Measurements from ENCODE around the gene STRIT1. TPM values are rescaled to one million over a fixed set of nuclear protein-coding genes. Genes with fewer than 3 reads are reported as not detected.
"Not testable (repeated sequence)": the region's sequence is repeated elsewhere in the genome, so short reads cannot be mapped to it uniquely, and the experiment has no call there.

The STRIT1 gene
- total and polyA plus RNA-seq, 2 donors (not counting 1 experiment from before 2014, with no cell fraction given) = not detected

DNA sequence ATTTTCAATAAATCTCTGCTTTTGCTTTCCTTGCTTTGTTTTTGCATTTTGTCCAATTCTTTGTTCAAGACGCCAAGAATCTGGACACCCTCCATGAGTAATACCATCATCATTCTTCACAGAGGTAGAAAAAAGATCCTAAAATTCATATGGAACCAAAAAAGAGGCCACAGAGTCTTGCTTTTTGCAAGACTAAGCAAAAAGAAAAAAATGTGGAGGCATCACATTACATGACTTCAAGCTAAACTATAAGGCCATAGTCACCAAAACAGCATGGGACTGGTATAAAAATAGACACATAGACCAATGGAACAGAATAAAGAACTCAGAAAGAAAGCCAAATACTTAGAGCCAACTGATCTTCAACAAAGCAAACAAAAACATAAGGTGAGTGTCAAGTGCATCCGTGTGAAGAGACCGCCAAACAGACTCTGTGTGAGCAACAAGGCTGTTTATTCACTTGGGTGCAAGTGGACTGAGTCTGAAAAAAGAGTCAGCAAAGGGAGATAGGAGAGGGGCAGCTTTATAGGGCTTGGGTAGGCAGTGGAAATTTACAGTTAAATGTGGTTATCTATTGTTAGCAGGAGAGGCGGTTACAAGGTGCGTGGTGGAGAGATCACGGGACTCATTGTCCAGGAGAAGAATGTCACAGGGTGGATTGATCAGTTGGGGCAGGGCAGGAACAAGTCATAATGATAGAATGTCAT is 10.9 kb downstream of the STRIT1 start:
- peaks cover 0 to 3% (median 0%) of the 10 kb centered on the region in 3 donors for H3K9me3 ChIP-seq (ENCODE audit: control extremely low read depth in 1 of 3, control insufficient read depth in 2 of 3, insufficient read depth in 1 of 3, low read length in 2 of 3)
- ChIA-PET POLR2A (no interaction called here), CTCF (no interaction called here)
- ATAC-seq (ENCODE audit: low read depth) (no peak), DNase-seq (no peak)
- Mint-ChIP-seq H3K9me3 (ENCODE audit: insufficient read depth) (peaks cover 9% of the 10 kb centered on the region), H3K27me3 (no peaks in the 10 kb centered on the region), H3K27ac (no peak overlapping the region), H3K4me1 (no peaks in the 10 kb centered on the region), H3K4me3 (no peak overlapping the region)
- H3K27ac ChIP-seq (ENCODE audit: low read length in 2 of 2) = no peak overlapping the region
- H3K36me3 ChIP-seq (replicated peaks in 1 of 2; ENCODE audit: control extremely low read depth in 1 of 2, control insufficient read depth in 1 of 2, extremely low read depth in 1 of 2, insufficient read depth in 2 of 2, low read length in 1 of 2) = no peaks in the 10 kb centered on the region
- no peaks in the 10 kb centered on the region for H3K79me2 ChIP-seq (ENCODE audit: control insufficient read depth, insufficient read depth, low read length)
- no peak overlapping the region for H3K9ac ChIP-seq (ENCODE audit: low read length)
- H3K4me2 ChIP-seq (replicated peaks; ENCODE audit: low read depth, low read length, poor library complexity, severe bottlenecking) = no peak overlapping the region
- no peak overlapping the region for H2AFZ ChIP-seq (ENCODE audit: insufficient read depth, low read depth, low read length, poor library complexity, severe bottlenecking)
- H3K4me1 ChIP-seq (ENCODE audit: control insufficient read depth in 2 of 2, insufficient read depth in 2 of 2, low read length in 2 of 2) = no peaks in the 10 kb centered on the region
- 76% methylated on average over 5 of the region's 6 CpGs for WGBS (ENCODE audit: insufficient coverage)
- no peak overlapping the region for H3K4me3 ChIP-seq (ENCODE audit: control extremely low read depth in 1 of 5, extremely low read depth in 1 of 5, insufficient read depth in 1 of 5, low read depth in 2 of 5, low read length in 4 of 5)
- no peaks in the 10 kb centered on the region for H3K27me3 ChIP-seq (replicated peaks in 1 of 4; ENCODE audit: control extremely low read depth in 1 of 4, control insufficient read depth in 3 of 4, insufficient read depth in 4 of 4, low read length in 3 of 4)
- H4K20me1 ChIP-seq (ENCODE audit: control insufficient read depth, insufficient read depth, low read length, poor library complexity, severe bottlenecking) = no peaks in the 10 kb centered on the region
- intact Hi-C loops (cut with micrococcal nuclease) = no loop called here
- TF ChIP-seq, protein P1, sequence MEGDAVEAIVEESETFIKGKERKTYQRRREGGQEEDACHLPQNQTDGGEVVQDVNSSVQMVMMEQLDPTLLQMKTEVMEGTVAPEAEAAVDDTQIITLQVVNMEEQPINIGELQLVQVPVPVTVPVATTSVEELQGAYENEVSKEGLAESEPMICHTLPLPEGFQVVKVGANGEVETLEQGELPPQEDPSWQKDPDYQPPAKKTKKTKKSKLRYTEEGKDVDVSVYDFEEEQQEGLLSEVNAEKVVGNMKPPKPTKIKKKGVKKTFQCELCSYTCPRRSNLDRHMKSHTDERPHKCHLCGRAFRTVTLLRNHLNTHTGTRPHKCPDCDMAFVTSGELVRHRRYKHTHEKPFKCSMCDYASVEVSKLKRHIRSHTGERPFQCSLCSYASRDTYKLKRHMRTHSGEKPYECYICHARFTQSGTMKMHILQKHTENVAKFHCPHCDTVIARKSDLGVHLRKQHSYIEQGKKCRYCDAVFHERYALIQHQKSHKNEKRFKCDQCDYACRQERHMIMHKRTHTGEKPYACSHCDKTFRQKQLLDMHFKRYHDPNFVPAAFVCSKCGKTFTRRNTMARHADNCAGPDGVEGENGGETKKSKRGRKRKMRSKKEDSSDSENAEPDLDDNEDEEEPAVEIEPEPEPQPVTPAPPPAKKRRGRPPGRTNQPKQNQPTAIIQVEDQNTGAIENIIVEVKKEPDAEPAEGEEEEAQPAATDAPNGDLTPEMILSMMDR (IDR thresholded peaks at IDR 0.05) = no peak
- TF ChIP-seq EZH2 (IDR thresholded peaks at IDR 0.05; ENCODE audit: borderline replicate concordance, insufficient read depth, low read depth, low read length, poor library complexity, severe bottlenecking) = no peak

DNA sequence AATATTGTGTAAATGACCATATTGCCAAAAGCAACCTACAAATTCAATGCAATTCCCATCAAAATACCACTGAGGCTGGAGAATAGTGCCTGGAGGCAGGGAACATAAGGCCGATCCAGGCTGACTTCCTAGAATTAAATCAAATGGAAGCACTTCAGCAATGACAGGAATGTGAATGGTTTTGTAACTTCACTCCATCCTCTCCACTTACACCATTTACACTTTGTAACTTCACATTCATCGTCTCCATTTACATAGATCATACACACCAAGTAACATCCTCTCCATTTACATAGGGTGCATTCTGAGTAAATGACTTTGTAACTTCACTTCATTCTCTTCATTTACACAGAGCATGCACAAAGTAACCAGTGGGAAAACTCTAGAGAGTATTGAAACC is 11.6 kb downstream of the STRIT1 start:
- Histone ChIP-seq H3K4me2 (replicated peaks; ENCODE audit: low read depth, low read length, poor library complexity, severe bottlenecking) (no peak overlapping the region), H3K27me3 (replicated peaks in 1 of 4; ENCODE audit: control extremely low read depth in 1 of 4, control insufficient read depth in 3 of 4, insufficient read depth in 4 of 4, low read length in 3 of 4) (no peaks in the 10 kb centered on the region), H3K9me3 (ENCODE audit: control extremely low read depth in 1 of 3, control insufficient read depth in 2 of 3, insufficient read depth in 1 of 3, low read length in 2 of 3) (peaks cover 0 to 3% (median 0%) of the 10 kb centered on the region in 3 donors), H3K9ac (ENCODE audit: low read length) (no peak overlapping the region), H3K27ac (ENCODE audit: low read length in 2 of 2) (no peak overlapping the region), H4K20me1 (ENCODE audit: control insufficient read depth, insufficient read depth, low read length, poor library complexity, severe bottlenecking) (no peaks in the 10 kb centered on the region), H2AFZ (ENCODE audit: insufficient read depth, low read depth, low read length, poor library complexity, severe bottlenecking) (no peak overlapping the region), H3K79me2 (ENCODE audit: control insufficient read depth, insufficient read depth, low read length) (no peaks in the 10 kb centered on the region), H3K36me3 (replicated peaks in 1 of 2; ENCODE audit: control extremely low read depth in 1 of 2, control insufficient read depth in 1 of 2, extremely low read depth in 1 of 2, insufficient read depth in 2 of 2, low read length in 1 of 2) (no peaks in the 10 kb centered on the region), H3K4me1 (ENCODE audit: control insufficient read depth in 2 of 2, insufficient read depth in 2 of 2, low read length in 2 of 2) (no peaks in the 10 kb centered on the region), H3K4me3 (ENCODE audit: control extremely low read depth in 1 of 5, extremely low read depth in 1 of 5, insufficient read depth in 1 of 5, low read depth in 2 of 5, low read length in 4 of 5) (no peak overlapping the region)
- no peak overlapping the region for H3K4me3 Mint-ChIP-seq
- intact Hi-C loops (cut with micrococcal nuclease) = no loop called here
- no peaks in the 10 kb centered on the region for H3K4me1 Mint-ChIP-seq
- no peak for ATAC-seq (ENCODE audit: low read depth)
- no peak overlapping the region for H3K27ac Mint-ChIP-seq
- peaks cover 9% of the 10 kb centered on the region for H3K9me3 Mint-ChIP-seq (ENCODE audit: insufficient read depth)
- no peaks in the 10 kb centered on the region for H3K27me3 Mint-ChIP-seq
- DNase-seq = no peak
- ChIA-PET CTCF (no interaction called here), POLR2A (no interaction called here)
- TF ChIP-seq, protein P1 (IDR thresholded peaks at IDR 0.05) = no peak
- TF ChIP-seq EZH2 (IDR thresholded peaks at IDR 0.05; ENCODE audit: borderline replicate concordance, insufficient read depth, low read depth, low read length, poor library complexity, severe bottlenecking) = no peak
- no CpG with 5 or more reads among the region's 2 CpGs for WGBS (ENCODE audit: insufficient coverage)

- CTCF ChIA-PET; H3K4me2 ChIP-seq (replicated peaks; ENCODE audit: low read depth, low read length, poor library complexity, severe bottlenecking); H3K79me2 ChIP-seq (ENCODE audit: control insufficient read depth, insufficient read depth, low read length); H3K27me3 Mint-ChIP-seq; ATAC-seq (ENCODE audit: low read depth); H3K27ac ChIP-seq (ENCODE audit: low read length in 2 of 2); DNase-seq; H3K27me3 ChIP-seq (replicated peaks in 1 of 4; ENCODE audit: control extremely low read depth in 1 of 4, control insufficient read depth in 3 of 4, insufficient read depth in 4 of 4, low read length in 3 of 4); H3K4me1 ChIP-seq (ENCODE audit: control insufficient read depth in 2 of 2, insufficient read depth in 2 of 2, low read length in 2 of 2); H3K9me3 Mint-ChIP-seq (ENCODE audit: insufficient read depth); H3K36me3 ChIP-seq (replicated peaks in 1 of 2; ENCODE audit: control extremely low read depth in 1 of 2, control insufficient read depth in 1 of 2, extremely low read depth in 1 of 2, insufficient read depth in 2 of 2, low read length in 1 of 2); H3K27ac Mint-ChIP-seq; H3K9me3 ChIP-seq (ENCODE audit: control extremely low read depth in 1 of 3, control insufficient read depth in 2 of 3, insufficient read depth in 1 of 3, low read length in 2 of 3); intact Hi-C loops (cut with micrococcal nuclease); H3K4me3 Mint-ChIP-seq; H2AFZ ChIP-seq (ENCODE audit: insufficient read depth, low read depth, low read length, poor library complexity, severe bottlenecking); POLR2A ChIA-PET; H4K20me1 ChIP-seq (ENCODE audit: control insufficient read depth, insufficient read depth, low read length, poor library complexity, severe bottlenecking); H3K9ac ChIP-seq (ENCODE audit: low read length); H3K4me1 Mint-ChIP-seq; H3K4me3 ChIP-seq (ENCODE audit: control extremely low read depth in 1 of 5, extremely low read depth in 1 of 5, insufficient read depth in 1 of 5, low read depth in 2 of 5, low read length in 4 of 5): not testable (repeated sequence)
- 99% methylated on average over 5 of the region's 6 CpGs for WGBS (ENCODE audit: insufficient coverage)
These were observed 17.4 kb downstream of the STRIT1 start for GRCh38 chr3:155276089-155276488.

All from B cell (primary cell).